Subcutaneous adipose tissue (tissue), 4 donors: Measurements from ENCODE around the gene PRDM16. TPM values are rescaled to one million over a fixed set of nuclear protein-coding genes. Genes with fewer than 3 reads are reported as not detected.

Experiments used
- total RNA-seq, 4 donors: library from RNA; depleted of rRNA; stranded (reverse); fragments of >200 nt; gene quantifications; one replicate each; pipeline ENCODE4 v1.1.0, GENCODE V29; 2016
- TF ChIP-seq, protein P1 (sequence below): fragments of 450-650 bp; IDR thresholded peaks from one replicate; pipeline ENCODE4 v1.5.1; 2016; ENCODE audit warnings: low read depth, mild to moderate bottlenecking, control low read depth, antibody characterized with exemption, moderate library complexity

The PRDM16 gene
- total RNA-seq, 4 donors from 2014 or later: 0.82 to 1.7 (median 1.1) TPM

GRCh38 chr1:3390291-3390690 lies 321.3 kb downstream of the PRDM16 start:
- TF ChIP-seq, protein P1, sequence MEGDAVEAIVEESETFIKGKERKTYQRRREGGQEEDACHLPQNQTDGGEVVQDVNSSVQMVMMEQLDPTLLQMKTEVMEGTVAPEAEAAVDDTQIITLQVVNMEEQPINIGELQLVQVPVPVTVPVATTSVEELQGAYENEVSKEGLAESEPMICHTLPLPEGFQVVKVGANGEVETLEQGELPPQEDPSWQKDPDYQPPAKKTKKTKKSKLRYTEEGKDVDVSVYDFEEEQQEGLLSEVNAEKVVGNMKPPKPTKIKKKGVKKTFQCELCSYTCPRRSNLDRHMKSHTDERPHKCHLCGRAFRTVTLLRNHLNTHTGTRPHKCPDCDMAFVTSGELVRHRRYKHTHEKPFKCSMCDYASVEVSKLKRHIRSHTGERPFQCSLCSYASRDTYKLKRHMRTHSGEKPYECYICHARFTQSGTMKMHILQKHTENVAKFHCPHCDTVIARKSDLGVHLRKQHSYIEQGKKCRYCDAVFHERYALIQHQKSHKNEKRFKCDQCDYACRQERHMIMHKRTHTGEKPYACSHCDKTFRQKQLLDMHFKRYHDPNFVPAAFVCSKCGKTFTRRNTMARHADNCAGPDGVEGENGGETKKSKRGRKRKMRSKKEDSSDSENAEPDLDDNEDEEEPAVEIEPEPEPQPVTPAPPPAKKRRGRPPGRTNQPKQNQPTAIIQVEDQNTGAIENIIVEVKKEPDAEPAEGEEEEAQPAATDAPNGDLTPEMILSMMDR: no peak

- TF ChIP-seq, protein P1: no peak
Observed at GRCh38 chr1:3391711-3392110, 322.7 kb downstream of the PRDM16 start.

GRCh38 chr1:3393024-3393986 lies 324.3 kb downstream of the PRDM16 start:
- TF ChIP-seq, protein P1: no peak

- TF ChIP-seq, protein P1: no peak
Observed at GRCh38 chr1:3393987-3394920, 325.3 kb downstream of the PRDM16 start.

GRCh38 chr1:3396411-3396810 lies 327.4 kb downstream of the PRDM16 start:
- TF ChIP-seq, protein P1: no peak

DNA sequence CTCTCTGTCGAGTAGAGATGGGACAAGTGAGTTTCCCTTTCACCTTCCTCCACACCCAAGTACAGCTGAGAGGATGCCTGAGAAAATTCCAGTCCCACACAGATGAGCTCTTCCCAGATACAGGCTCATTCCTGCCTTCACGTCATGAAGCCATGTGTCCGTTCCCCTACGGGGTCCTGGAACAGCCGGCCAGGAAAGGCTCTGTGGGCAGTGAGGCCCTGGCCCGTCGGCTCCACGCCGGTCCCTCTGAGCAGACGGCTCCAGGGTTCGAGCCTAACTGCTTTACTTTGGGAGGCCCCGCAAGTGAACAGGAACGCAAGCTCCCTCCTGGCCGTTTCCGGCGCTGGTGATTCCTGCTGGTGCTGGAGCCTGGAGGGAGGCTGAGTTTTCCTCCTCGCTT lies 328.3 kb downstream of the PRDM16 start:
- TF ChIP-seq, protein P1: no peak
